HG03378 (cell line): ENCODE measurements around the gene TRNT1.

Source experiments
- ATAC-seq: cut with Tn5 transposase; IDR thresholded peaks from one replicate; pipeline ENCODE4 v1.9.1; 2021; ENCODE audit warnings: mild to moderate bottlenecking, moderate library complexity; ENCODE audit not compliant: unreplicated experiment

TRNT1 gene

DNA sequence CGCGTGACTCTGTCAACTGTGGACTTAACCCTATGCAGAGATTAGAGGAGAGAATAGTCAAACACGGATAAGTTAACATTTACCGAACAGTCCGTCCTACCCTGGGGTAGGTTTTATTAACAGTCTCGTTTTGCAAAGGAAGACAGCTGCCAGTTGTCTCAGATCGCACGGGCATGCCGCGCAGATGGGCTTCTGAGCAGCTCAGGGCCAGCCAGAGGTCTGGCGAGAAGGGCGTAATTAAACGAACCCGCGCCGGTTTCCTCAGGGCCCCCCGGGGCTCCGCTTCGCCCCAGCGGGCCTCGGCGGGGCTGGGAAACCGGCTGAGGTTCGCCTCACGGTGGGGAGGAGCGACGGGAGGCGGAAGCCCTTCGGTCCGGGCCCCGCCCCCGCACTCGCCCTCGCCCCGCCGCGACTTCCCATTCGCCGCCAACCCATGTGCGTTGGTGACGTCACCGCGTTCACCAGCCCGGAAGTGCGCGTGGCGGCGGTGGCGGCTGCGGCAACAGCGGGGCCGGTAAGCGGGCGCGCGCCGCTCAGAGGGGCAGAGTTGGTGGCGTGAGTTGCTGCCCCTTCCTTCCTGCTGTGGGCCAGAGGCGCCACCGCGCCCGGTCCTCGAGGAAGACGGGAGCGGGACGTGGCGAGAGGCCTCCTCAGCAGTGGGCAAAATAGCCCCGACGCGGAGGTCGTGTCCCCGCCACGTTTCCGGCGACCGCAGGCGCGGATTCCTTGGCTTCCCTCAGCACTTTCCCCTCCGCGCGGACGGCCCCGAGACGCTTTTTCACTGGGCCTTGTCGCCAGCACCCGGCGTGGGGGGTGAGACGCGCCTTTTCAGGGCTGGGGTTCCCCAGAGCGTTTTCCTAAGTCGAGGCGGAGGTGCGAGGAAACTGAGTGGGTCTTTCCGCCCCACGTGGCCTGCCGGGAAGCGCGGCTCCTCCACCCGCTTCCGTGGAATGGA is at the start of gene TRNT1:
Gene TRNT1 (plus strand): TSS at position 464 of the 955 bp plus-strand sequence. CDS start 2,101 bp downstream, outside the sequence.
- ATAC-seq, result peak; percentile 80

DNA sequence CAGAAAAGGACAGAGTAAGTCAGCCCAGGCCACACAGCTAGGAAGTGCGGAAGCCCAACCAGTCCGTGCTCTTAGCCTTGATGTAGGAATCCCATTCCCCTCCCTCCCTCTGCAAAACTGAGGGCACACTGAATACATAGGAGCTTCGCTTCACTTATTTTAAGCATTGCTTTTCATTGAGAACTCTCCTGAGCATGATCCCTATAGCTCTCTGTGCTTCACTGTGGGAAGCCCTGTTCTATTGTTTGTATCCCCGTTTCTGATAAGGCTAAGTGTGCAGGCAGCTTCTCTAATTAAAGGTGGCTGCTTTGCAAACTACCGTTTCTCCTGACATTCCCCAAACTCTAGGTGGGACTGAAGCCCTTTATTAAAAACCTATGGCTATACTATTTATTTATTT is 46.4 kb upstream of the TRNT1 start:
- ATAC-seq, result no peak

DNA sequence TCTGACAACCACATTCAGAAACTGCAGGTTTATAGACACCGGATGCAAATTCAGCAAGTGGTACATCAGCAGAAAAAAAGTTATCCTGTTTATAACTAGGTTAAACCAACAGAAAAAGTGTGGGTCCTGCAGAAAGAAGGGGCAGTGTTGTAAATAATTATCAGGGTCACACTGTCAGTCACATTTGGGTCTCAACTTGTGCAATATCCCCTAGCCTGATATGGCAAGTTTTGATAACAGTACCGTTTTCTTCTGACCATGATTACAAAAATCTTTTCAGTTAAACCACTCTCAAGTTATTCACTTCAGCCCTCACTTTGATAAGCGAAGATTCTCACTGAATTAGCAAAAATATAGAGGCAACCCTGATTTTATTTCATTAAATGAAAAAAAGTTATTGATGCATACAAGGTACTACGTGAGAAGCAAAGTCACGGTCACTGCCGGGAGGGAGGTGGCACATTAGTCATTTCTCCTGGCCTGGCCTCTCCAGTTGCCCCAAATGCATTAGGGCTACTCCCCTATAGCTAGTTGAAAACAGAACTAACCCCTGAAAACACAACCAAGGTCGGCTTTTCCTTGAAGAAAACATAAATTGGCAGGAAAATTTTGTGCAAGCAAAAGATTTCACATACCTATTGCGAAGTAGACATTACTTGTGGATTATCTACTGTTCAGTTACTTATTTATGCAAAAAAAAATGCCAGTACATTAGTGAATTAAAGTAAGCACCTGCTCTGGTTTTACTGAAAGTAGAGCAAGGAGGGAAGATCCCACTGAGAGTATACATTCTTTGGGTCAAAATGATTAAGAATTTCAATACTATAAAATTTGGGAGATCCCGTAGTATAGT is 45.1 kb upstream of the TRNT1 start:
- ATAC-seq, result peak; percentile 39

DNA sequence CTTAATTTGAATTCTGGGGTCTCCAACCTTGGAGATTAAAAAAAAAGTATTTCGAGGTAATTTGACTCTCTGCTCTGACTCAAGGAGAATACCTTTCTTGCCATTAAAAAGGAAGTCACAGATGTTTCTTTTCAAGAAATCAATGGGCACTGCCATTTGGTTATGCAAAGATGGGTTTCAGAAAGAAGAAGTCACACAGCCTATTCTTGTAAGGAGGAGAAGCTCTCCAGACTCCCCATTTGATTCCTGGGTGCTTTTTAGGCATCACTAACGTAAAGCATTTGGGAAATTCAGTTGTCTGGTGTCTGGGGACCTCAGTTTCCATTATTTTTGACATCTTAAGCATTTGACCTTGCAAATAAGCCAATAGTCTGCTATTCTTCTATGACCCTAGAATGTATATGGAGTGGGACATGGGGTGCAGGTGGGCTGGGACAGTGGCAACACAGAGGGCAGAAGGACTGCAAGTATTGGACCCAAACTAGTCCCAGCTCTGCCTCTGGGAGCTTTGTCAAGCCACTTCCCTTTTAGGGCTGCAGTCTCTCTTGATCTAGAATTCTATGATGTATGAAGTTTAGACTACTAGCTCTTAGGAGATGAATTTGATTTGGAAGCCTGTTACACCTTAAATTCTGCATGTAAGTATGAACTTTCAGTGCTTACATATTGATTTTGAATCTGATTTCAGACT is 44.4 kb upstream of the TRNT1 start:
- peak; percentile 85 for ATAC-seq

DNA sequence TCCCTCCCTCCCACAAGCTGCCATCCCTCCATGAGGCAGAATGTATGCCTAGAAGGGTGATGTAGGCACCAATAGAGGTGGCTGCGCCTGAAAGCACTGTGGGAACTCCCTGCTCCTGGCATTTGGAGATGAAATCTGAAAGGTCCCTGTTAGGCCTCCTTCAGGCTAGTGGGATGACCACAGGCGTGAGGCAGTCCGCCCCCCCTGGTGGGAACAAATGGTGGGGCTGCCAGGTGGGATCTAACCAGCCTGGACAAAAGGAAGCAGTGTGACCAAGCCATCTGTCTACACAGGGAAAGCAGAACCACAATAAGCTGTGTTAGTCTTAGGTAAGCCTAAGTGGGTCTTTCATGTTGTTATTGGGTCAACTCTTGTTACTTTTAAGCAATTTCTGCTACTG is 41.9 kb upstream of the TRNT1 start:
- no peak for ATAC-seq

DNA sequence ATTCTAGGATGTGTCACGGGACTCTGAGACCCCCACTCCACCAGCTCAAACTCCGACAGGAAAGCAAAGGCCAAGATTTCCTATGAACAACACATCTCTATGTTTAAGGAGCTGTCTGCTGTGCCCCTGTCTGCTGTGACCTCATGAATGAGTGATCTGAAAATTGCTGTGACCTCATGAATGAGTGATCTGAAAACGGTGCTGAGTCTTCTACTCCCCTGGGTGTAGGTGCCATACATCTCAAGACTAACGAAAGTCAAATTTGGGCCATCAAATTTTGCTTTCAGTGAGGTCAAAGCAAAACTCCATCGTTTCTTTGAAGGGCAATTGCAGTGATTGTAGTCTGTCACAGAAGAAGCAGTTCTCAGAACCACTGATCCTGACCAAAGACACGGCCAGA is 41.0 kb upstream of the TRNT1 start:
- peak; percentile 37 for ATAC-seq

DNA sequence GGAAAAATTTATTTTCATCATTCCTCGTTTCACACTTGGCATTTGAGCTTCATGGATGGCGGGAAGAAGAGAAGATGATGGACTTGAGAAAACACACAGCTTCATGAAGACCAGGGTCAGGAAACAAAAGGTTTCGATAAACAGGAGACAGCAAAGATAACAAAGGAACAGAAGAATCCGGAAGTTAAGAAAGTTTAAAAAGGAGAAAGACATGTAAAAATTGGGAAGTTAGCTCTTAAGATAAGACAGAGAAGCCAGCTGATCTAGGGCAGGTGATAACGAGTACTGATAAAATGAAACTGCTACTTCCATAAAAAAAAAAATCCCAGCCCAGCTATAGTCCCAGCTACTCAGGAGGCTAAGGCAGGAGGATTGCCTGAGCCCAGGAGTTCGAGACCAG is 40.5 kb upstream of the TRNT1 start:
- ATAC-seq, result no peak

DNA sequence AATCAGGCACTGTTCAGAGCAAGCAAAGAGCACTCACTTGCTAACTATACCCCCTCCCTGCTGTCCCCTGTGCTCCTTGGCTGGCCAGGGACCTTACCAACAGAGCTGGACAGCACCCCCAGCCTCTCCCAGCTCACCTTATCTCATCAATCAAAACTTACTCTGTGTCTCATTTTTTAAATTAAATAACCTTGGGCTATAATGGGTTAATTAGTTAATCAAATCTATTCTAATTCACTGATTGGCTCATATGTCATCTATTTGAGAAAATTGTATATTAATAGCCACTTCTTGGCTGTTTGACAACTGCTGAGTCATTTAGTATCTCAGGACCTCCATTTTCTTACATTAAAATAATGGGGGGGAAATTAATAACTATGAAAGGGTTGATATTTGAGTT is 39.5 kb upstream of the TRNT1 start:
- ATAC-seq, result no peak

DNA sequence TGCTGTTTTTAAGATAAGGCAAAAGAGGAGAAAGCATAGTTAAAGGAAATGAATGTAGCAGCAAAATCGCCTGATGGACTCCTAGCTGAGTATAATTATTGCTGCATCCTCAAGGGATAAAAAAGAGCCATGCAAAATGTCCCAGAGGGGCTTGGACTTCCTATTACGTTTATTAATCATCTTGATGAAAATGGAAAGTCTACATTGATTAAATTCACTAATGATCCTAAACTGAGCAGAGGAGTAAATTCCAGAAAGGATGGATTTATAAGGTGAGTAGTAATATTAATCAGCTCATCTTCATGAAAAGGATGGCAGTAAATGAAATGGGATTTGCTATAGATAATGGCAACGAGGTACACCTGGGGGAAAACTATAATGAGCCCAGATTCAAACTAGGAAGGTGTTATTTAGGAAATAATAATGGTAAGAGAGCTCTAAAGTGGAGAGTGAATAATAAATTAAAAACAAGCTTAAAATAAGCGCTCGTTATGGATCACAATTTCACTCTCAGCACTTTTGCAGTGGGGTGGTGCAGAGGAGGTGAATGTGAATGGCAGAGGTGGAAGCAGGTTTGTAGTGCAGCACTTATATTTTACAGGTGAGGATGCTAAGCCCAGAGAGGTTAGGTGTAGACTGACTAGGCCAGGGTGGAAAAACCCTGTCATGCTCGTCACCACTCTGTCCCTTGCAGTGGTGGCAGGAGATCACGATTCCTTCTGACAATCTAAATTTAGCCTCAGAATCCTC is 38.8 kb upstream of the TRNT1 start:
- no peak for ATAC-seq

DNA sequence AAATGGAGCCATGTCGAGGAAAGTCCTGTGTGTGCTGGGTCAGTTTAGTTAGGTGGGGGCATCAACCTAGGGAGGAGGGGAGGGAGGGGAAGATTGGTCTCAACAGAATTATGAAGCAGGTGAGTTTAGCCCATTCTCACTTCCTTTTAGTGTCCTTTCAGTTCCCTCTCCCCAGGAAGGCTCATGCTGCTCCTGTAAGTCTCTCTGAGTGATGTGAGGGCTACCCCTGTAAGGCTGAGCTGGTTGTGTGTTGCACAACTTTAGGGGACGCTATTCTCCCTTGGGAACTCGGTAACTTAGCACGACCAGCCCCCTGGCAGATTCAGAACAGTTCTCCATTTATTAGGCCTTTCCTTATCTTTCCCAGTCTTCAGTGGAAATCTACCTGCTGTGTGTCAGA is 37.7 kb upstream of the TRNT1 start:
- ATAC-seq, result peak; percentile 97

DNA sequence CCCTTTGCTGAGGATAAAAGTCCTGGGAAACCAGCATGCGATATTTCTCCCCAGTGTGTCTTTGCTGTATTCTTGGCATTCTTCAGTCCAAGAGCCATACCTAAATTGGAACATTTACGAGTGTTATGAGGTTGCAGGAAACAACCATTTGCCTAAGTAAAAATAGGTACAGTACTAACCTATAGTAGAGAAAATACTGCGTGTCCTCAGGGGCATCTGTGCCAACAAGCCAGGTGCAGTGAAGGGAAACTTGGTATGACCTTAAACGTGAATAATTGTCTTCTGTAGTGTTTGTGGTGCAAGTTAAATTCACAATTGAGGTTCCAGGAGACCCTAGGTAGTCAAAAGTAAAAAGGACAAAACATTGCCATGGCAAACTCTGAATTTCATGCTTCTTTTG is 28.8 kb upstream of the TRNT1 start:
- ATAC-seq, result no peak

DNA sequence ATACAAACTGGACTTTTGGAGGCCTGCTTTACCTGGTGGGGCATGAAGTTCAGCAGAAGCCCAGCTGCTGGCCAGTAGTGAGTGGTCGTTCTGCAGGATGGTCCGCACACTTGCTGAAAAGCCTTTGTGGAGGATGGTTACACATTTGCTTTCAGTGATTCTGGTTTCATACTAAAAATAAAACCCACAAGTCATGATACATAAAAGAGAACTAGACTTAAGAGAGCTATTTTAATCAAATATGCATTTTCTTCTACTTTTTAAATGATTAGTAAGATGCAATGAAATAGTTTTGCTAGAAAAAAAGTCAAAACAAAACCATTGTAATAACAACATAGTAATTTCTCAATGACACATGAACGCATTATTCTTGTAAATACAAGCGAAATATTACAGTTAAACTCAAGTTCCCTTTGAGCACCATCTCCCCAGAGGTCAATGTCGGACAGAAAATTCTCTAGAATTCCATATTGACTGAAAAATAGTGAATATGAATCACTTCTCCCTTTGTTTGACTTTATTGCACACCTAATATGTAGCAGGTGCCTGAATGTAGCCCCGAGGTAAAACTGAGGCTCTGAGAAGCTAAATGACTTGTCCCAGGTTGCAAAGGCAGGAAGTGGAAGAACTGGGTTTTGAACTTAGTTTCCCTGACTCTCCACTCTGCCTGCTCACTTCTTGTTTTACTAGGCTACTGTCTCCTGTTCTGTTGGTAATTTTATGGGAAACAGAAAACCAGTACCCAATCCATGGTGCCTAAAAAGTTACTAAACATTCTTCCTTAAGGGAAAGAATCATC is 24.9 kb upstream of the TRNT1 start:
- no peak for ATAC-seq

DNA sequence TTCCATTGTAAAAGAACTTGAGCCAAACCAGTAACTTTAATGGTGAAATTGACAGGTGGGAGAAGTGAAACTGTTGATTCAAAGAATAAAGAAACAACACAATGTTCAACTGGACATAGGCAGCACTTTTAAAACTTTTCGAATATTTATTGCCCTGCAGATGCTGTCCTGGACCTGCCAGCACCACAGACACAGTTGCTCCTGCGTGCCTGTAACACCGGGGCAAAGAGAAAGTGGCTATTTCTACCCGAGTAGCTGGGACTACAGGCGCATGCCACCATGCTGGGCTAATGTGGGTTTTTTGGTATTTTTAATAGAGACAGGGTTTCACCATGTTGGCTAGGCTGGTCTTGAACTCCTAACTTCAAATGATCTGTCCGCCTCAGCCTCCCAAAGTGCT is 24.0 kb upstream of the TRNT1 start:
- no peak for ATAC-seq

DNA sequence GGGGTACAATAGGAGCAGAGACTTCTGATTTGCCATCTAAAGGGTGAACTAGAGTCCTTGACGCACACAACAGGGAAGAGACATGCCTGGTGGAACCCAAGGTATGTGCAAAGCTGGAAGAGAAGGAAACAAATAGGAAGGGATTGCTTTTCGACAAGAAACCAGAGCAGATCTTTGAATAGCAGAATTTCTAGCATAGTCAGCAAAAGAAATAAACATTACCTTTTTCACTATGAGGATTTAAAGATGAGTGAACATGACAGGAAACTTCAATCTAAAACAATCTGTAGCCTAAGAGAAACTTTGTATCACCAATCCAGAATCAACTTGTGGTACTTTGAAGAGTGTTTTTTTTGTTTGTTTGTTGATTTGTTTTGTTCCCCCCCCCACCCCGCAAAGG is 21.5 kb upstream of the TRNT1 start:
- no peak for ATAC-seq

DNA sequence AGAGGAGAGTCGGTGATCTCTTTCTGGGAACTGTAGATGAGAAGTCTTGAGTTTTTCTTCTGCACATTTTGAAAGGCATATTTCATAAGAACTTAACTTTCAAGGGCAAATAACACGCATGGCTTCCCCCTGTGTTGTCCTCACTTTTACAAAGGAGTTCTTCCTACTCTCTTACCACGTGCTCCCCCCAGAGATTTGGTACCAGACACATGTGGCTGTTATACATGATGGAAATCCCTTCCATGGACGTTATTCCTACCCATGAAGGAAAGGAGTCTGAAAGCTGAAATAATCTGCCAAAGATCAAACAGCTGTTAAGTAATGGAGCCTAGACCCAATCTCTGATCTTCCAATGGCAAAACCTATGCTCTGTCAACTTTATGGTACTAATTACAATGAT is 20.9 kb upstream of the TRNT1 start:
- ATAC-seq, result no peak

DNA sequence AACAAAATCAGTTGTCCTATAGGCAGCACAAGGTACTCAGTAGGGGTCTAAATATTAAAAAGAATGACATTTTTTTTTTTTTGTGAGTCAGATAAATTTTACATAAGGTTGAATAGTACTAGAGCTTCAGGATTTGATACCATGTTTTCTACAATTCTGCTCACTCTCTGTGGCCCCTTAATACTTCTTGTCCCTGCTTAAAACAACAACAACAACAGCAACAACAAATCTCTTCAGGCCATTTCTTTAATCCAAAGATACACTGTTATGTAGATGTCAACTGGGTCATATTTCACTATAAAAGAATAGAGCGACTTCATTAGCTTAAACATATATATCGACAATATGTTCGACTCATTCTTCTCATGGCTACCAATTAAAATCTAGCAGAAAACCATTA is 19.6 kb upstream of the TRNT1 start:
- ATAC-seq, result no peak

DNA sequence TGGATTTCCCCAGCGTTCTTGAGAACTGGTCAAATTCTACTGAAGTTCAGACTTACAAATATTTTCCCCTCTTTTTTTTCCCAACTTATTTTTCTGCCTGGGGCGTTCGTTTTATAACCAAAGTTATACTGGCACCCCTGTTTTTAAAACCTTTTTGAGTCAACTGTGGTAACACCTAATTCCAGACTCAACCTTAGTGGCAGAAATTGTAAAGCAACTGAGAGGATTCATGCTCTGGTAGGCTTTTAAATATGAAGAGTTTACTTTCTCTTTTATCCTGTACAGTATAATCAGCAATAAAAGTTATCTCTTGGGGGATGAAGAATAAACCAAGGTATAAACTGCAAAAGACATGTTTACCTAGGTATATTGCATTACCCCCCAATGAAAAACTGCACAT is 18.9 kb upstream of the TRNT1 start:
- no peak for ATAC-seq

DNA sequence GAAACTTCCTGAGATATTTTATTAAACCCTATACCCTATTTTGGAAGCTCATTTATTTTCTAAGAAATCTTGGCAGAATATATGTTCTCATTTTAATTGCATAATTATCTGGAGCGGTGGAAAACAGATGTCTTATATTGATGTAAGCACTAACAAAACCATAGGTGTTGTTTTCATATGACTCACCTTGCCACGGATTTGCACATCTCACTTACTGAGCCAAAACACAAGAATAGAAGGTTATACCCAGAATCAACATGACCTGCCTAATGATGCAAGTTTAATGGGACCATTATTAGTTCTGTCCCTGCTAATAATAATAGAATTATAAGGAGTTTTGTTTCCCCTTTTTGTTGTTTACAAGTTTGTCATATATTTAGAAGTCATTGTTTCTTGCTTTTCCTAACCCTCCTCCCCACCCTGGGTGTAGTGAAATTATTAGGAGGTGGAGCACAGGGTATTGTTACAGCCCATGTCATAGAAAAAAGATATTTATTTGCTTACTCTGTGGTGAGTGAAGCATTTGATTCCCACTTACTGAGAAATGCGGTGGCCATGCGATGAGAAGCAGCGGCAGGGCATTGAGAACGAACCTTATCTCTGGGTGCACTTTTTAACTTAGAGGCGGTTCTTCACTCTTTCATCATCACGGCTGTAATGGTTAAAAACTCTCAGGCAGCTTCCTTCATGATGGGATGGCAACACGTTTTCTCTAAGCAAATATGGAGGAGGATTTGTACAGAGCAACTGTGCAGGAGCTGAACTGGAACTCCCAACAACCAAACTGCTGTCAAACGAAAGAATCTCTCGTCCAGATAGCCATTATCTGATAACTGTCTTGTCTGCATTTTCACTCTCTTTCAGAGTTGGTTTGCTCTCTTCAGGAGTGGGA is 17.1 kb upstream of the TRNT1 start:
- ATAC-seq, result peak; percentile 76

DNA sequence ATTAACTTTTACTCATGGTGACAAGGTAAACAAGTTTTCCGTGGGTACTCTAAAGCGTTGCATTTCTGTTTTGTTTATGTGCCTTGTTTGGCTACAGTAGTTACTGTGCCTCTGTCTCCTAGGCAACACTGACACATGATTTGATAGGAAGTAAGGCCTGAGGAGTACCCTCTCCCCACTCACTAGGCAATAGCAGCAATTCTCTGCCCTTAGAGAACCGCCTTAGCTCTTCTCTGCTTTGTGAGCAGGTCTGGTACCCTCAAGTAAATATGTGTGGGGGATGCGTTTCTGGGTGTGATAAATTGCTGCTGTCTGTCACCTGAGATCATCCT is 16.5 kb upstream of the TRNT1 start, which contains the start of gene IL5RA:
Gene IL5RA (minus strand): TSS at position 76 of the 332 bp plus-strand sequence. CDS start 5,390 bp downstream, outside the sequence.
- ATAC-seq, result peak; percentile 37
